Measurements from ENCODE around the gene AGBL1.

Gene AGBL1

GRCh38 chr15:86876387-86876944 is 796.8 kb downstream of the AGBL1 start:
- TF ChIP-seq POLR2AphosphoS5 (IDR thresholded peaks at IDR 0.05; ENCODE audit: low read depth, low read length) (no peak), FOXP2 (optimal IDR thresholded peaks at IDR 0.05; ENCODE audit: borderline replicate concordance, extremely low read depth, extremely low read length, insufficient read depth) (no peak), TAF1 (IDR thresholded peaks at IDR 0.05; ENCODE audit: borderline replicate concordance, insufficient read depth, low read length) (no peak), SIN3A (IDR thresholded peaks at IDR 0.05; ENCODE audit: borderline replicate concordance, insufficient read depth, low read length) (no peak)
- TF ChIP-seq, protein P1, sequence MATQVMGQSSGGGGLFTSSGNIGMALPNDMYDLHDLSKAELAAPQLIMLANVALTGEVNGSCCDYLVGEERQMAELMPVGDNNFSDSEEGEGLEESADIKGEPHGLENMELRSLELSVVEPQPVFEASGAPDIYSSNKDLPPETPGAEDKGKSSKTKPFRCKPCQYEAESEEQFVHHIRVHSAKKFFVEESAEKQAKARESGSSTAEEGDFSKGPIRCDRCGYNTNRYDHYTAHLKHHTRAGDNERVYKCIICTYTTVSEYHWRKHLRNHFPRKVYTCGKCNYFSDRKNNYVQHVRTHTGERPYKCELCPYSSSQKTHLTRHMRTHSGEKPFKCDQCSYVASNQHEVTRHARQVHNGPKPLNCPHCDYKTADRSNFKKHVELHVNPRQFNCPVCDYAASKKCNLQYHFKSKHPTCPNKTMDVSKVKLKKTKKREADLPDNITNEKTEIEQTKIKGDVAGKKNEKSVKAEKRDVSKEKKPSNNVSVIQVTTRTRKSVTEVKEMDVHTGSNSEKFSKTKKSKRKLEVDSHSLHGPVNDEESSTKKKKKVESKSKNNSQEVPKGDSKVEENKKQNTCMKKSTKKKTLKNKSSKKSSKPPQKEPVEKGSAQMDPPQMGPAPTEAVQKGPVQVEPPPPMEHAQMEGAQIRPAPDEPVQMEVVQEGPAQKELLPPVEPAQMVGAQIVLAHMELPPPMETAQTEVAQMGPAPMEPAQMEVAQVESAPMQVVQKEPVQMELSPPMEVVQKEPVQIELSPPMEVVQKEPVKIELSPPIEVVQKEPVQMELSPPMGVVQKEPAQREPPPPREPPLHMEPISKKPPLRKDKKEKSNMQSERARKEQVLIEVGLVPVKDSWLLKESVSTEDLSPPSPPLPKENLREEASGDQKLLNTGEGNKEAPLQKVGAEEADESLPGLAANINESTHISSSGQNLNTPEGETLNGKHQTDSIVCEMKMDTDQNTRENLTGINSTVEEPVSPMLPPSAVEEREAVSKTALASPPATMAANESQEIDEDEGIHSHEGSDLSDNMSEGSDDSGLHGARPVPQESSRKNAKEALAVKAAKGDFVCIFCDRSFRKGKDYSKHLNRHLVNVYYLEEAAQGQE (IDR thresholded peaks at IDR 0.05; ENCODE audit: insufficient read depth in 1 of 2, low read depth in 2 of 2, low read length in 2 of 2), result no peak

DNA sequence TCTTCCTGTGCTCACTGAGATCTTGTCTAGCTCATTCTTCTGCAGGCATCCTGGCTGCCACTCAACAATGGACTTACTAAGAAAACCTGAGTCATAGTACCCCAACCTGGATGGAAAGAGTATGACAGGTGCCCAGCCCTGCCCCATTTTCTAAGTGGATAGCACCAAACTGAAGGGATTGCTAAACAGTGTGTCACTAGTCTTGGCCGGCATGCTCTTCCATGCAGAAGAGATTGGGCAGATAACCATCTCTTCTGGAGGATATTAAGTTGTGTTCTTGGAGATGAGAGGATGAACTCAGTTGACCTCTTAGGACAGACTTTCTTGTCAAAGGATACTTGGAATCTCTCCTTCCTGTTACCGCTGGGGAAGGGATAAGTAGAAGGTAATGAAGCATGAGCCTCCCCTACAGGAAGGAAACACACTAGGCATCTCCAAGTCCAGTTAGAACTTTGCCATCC is 797.5 kb downstream of the AGBL1 start:
- TF ChIP-seq, protein P1 (IDR thresholded peaks at IDR 0.05; ENCODE audit: insufficient read depth in 1 of 2, low read depth in 2 of 2, low read length in 2 of 2), result no peak
- TF ChIP-seq FOXP2 (optimal IDR thresholded peaks at IDR 0.05; ENCODE audit: borderline replicate concordance, extremely low read depth, extremely low read length, insufficient read depth) (no peak), POLR2AphosphoS5 (IDR thresholded peaks at IDR 0.05; ENCODE audit: low read depth, low read length) (no peak), TAF1 (IDR thresholded peaks at IDR 0.05; ENCODE audit: borderline replicate concordance, insufficient read depth, low read length) (no peak), SIN3A (IDR thresholded peaks at IDR 0.05; ENCODE audit: borderline replicate concordance, insufficient read depth, low read length) (no peak)

- no peak for TF ChIP-seq TAF1 (IDR thresholded peaks at IDR 0.05; ENCODE audit: borderline replicate concordance, insufficient read depth, low read length)
- TF ChIP-seq FOXP2 (optimal IDR thresholded peaks at IDR 0.05; ENCODE audit: borderline replicate concordance, extremely low read depth, extremely low read length, insufficient read depth), result no peak
- TF ChIP-seq POLR2AphosphoS5 (IDR thresholded peaks at IDR 0.05; ENCODE audit: low read depth, low read length), result no peak
- TF ChIP-seq, protein P1 (IDR thresholded peaks at IDR 0.05; ENCODE audit: insufficient read depth in 1 of 2, low read depth in 2 of 2, low read length in 2 of 2), result no peak
- no peak for TF ChIP-seq SIN3A (IDR thresholded peaks at IDR 0.05; ENCODE audit: borderline replicate concordance, insufficient read depth, low read length)
Measured at GRCh38 chr15:86879250-86880229, 799.9 kb downstream of the AGBL1 start.

GRCh38 chr15:86885616-86886015 is 805.9 kb downstream of the AGBL1 start:
- TF ChIP-seq SIN3A (IDR thresholded peaks at IDR 0.05; ENCODE audit: borderline replicate concordance, insufficient read depth, low read length), result no peak
- no peak for TF ChIP-seq TAF1 (IDR thresholded peaks at IDR 0.05; ENCODE audit: borderline replicate concordance, insufficient read depth, low read length)
- TF ChIP-seq, protein P1 (IDR thresholded peaks at IDR 0.05; ENCODE audit: insufficient read depth in 1 of 2, low read depth in 2 of 2, low read length in 2 of 2), result no peak
- TF ChIP-seq POLR2AphosphoS5 (IDR thresholded peaks at IDR 0.05; ENCODE audit: low read depth, low read length), result no peak
- no peak for TF ChIP-seq FOXP2 (optimal IDR thresholded peaks at IDR 0.05; ENCODE audit: borderline replicate concordance, extremely low read depth, extremely low read length, insufficient read depth)

Measured in PFSK-1 (cell line).